ENCODE measurements around the gene GET3.

- TF ChIP-seq BRCA1 (CRISPR knock-in tag; IDR thresholded peaks at IDR 0.05) (no peak), CEBPB (IDR thresholded peaks at IDR 0.05; ENCODE audit: borderline replicate concordance, low read depth, low read length) (no peak), CTCF (CRISPR knock-in tag; IDR thresholded peaks at IDR 0.05) (no peak), ZNF224 (CRISPR knock-in tag; IDR thresholded peaks at IDR 0.05) (no peak), BCL3 (CRISPR knock-in tag; IDR thresholded peaks at IDR 0.05) (no peak), RFX3 (CRISPR knock-in tag; IDR thresholded peaks at IDR 0.05) (no peak), ZNF234 (CRISPR knock-in tag; conservative IDR thresholded peaks at IDR 0.05) (no peak), PATZ1 (CRISPR knock-in tag; IDR thresholded peaks at IDR 0.05) (no peak), ZNF704 (CRISPR knock-in tag; IDR thresholded peaks at IDR 0.05; ENCODE audit: borderline replicate concordance) (no peak), EZH2 (conservative IDR thresholded peaks at IDR 0.05; ENCODE audit: low read depth, low read length) (no peak), E2F1 (CRISPR knock-in tag; IDR thresholded peaks at IDR 0.05) (no peak)
Measured at GRCh38 chr19:12769689-12770088, 32.4 kb downstream of the GET3 start.

Data from HepG2 (cell line).